K562 (cell line): ENCODE data around the gene BIN1. TPM values are rescaled to one million over a fixed set of nuclear protein-coding genes. Genes with fewer than 3 reads are reported as not detected.

Experiments used
- ELK1 ChIP-seq: sonication (generic); formaldehyde crosslinking; IDR thresholded peaks from 2 replicates; pipeline ENCODE4 v1.8.1; 2022; ENCODE audit warnings: missing genetic modification reagents
- IRF1 ChIP-seq: sonication (generic); formaldehyde crosslinking; IDR thresholded peaks from 2 replicates; pipeline ENCODE4 v1.8.0; 2022; ENCODE audit warnings: missing genetic modification reagents, mild to moderate bottlenecking, borderline replicate concordance
- IRF9 ChIP-seq: fragments of 450-650 bp; IDR thresholded peaks from 2 replicates; pipeline ENCODE4 v1.6.1; 2016; ENCODE audit warnings: missing biosample characterization, missing genetic modification characterization
- TAF1 ChIP-seq: IDR thresholded peaks from 2 replicates; pipeline ENCODE4 v1.6.1; 2011; ENCODE audit warnings: mild to moderate bottlenecking, low read length, moderate library complexity; ENCODE audit not compliant: insufficient read depth, control insufficient read depth, severe bottlenecking; ENCODE audit errors: extremely low read depth
- ZBTB11 ChIP-seq, 3 experiments: fragments of 200-800 bp in 1 of 3; fragments of 250-450 bp in 1 of 3; fragments of 450-650 bp in 1 of 3; sonication (Bioruptor Pico) in 1 of 3; sonication (Bioruptor generic) in 1 of 3; formaldehyde crosslinking in 1 of 3; IDR thresholded peaks; 2 replicates each; pipeline versions ENCODE4 v1.6.1 to v1.8.0; 2016 to 2022; ENCODE audit warnings: mild to moderate bottlenecking in 2 of 3, missing genetic modification characterization in 2 of 3, missing compliant biosample characterization in 1 of 3, moderate library complexity in 1 of 3
- ZMIZ1 ChIP-seq, 2 experiments: fragments of 150-350 bp in 1 of 2; IDR thresholded peaks; 2 replicates each; pipeline ENCODE4 v1.6.1; 2012 to 2016; ENCODE audit warnings: low read depth in 2 of 2, low read length in 2 of 2, mild to moderate bottlenecking in 1 of 2, moderate library complexity in 1 of 2
- ZNF124 ChIP-seq: sonication (generic); formaldehyde crosslinking; IDR thresholded peaks from 2 replicates; pipeline ENCODE4 v1.8.1; 2022; ENCODE audit warnings: missing genetic modification reagents
- ZNF282 ChIP-seq: sonication (generic); formaldehyde crosslinking; IDR thresholded peaks from 2 replicates; pipeline ENCODE4 v1.8.1; 2023; ENCODE audit warnings: missing genetic modification reagents
- polyA plus RNA-seq, 8 experiments: library from polyadenylated mRNA; depleted of rRNA in 4 of 8; stranded (reverse) in 5 of 8; unstranded in 3 of 8; fragments of >200 nt; fragmentation: Nextera tagmentation in 2 of 8; fragmentation: Illumina TruSeq in 1 of 8; extraction: Ambion mirVana in 2 of 8; extraction: Trizol in 1 of 8; gene quantifications; 2 replicates each; pipeline versions ENCODE4 v1.2.1 to v1.2.3, GENCODE V29; 2011 to 2014; ENCODE audit warnings: inconsistent platforms in 1 of 8, missing spikeins in 1 of 8
- total RNA-seq, 7 experiments: library from RNA; depleted of rRNA in 6 of 7; stranded (reverse); fragments of >200 nt in 6 of 7; fragmentation: Illumina TruSeq in 2 of 7; extraction: Trizol in 2 of 7; gene quantifications; 2 replicates each; pipeline versions ENCODE4 v1.2.1 to v1.2.3, GENCODE V29; 2011 to 2021; ENCODE audit warnings: low replicate concordance in 1 of 7

BIN1 gene
- total and polyA plus RNA-seq, 9 of the 15 experiments (the other 6 are each of a cell fraction or from before 2014, with no cell fraction given) = 0.04 to 2.8 (median 0.79) TPM; not detected in 1

- no peak for TF ChIP-seq ZMIZ1 (IDR thresholded peaks at IDR 0.05; ENCODE audit: low read depth in 2 of 2, low read length in 2 of 2)
- no peak for TF ChIP-seq ZBTB11 (CRISPR knock-in tag; IDR thresholded peaks at IDR 0.05)
- TF ChIP-seq TAF1 = no peak
- TF ChIP-seq IRF9 (tag) = no peak
- no peak for TF ChIP-seq IRF1 (CRISPR knock-in tag)
- no peak for TF ChIP-seq ZNF124 (CRISPR knock-in tag)
- no peak for TF ChIP-seq ZNF282 (CRISPR knock-in tag)
- no peak for TF ChIP-seq ELK1 (CRISPR knock-in tag)
These were observed 15.5 kb upstream of the BIN1 start (continued) for GRCh38 chr2:127122361-127123027.
